HEK293 (cell line): ENCODE results near the gene CEBPA.

Source experiments
- CTCF ChIA-PET: fragments of 350-600 bp; formaldehyde crosslinking; extraction: SDS; loops from one replicate; lab custom pipeline; 2021; ENCODE audit warnings: antibody characterized with exemption; lab: Yijun Ruan, JAX
- POLR2A ChIA-PET: fragments of 300-600 bp; formaldehyde crosslinking; extraction: SDS; loops from one replicate; lab custom pipeline; 2020; ENCODE audit warnings: antibody characterized with exemption, inconsistent platforms; lab: Yijun Ruan, JAX
- H3K27ac ChIP-seq: fragments of 200-500 bp; sonication (Bioruptor generic); 2 replicates; pipeline ENCODE4 v1.5.1; 2014; ENCODE audit warnings: low read depth, low read length, control low read depth, inconsistent platforms; ENCODE audit errors: extremely low read depth
- H3K36me3 ChIP-seq, 2 experiments: fragments of 200-500 bp in 1 of 2; sonication (Bioruptor generic) in 1 of 2; 1 replicate in 1 of 2; 2 replicates in 1 of 2; pipeline ENCODE4 v1.5.1; 2014 to 2017; ENCODE audit warnings: inconsistent platforms in 2 of 2, low read length in 2 of 2; ENCODE audit not compliant: control insufficient read depth in 2 of 2, insufficient read depth in 1 of 2
- H3K4me1 ChIP-seq: fragments of 200-500 bp; sonication (Bioruptor generic); 2 replicates; pipeline ENCODE4 v1.5.1; 2014; ENCODE audit warnings: mild to moderate bottlenecking, low read length, inconsistent platforms; ENCODE audit not compliant: control insufficient read depth, insufficient read depth
- H3K4me3 ChIP-seq: 2 replicates; pipeline ENCODE4 v1.5.1; 2011; ENCODE audit warnings: low read depth, mild to moderate bottlenecking, control low read depth, low read length, moderate library complexity
- H3K9me3 ChIP-seq: fragments of 200-500 bp; sonication (Bioruptor generic); 2 replicates; pipeline ENCODE4 v1.5.1; 2014; ENCODE audit warnings: low read depth, low read length, inconsistent platforms; ENCODE audit not compliant: control insufficient read depth, insufficient read depth
- BCL11A ChIP-seq: fragments of 450-650 bp; formaldehyde crosslinking; IDR thresholded peaks from 2 replicates; pipeline ENCODE4 v1.5.1; 2016; ENCODE audit warnings: low read depth, missing biosample characterization, missing genetic modification characterization
- BCL11B ChIP-seq: fragments of 450-650 bp; formaldehyde crosslinking; IDR thresholded peaks from 2 replicates; pipeline ENCODE4 v1.5.1; 2016; ENCODE audit warnings: low read depth, missing biosample characterization, missing genetic modification characterization
- ELK4 ChIP-seq: IDR thresholded peaks from 2 replicates; pipeline ENCODE4 v1.6.1; 2011; ENCODE audit warnings: mild to moderate bottlenecking, low read depth, low read length, borderline replicate concordance
- GLI2 ChIP-seq: fragments of 450-650 bp; formaldehyde crosslinking; IDR thresholded peaks from 2 replicates; pipeline ENCODE4; 2017; ENCODE audit warnings: missing biosample characterization, missing genetic modification characterization, low read depth, borderline replicate concordance
- HOXD13 ChIP-seq: sonication (generic); formaldehyde crosslinking; IDR thresholded peaks from 2 replicates; pipeline ENCODE4 v1.8.0; 2022; ENCODE audit warnings: missing genetic modification reagents, borderline replicate concordance
- KLF16 ChIP-seq: fragments of 450-650 bp; formaldehyde crosslinking; IDR thresholded peaks from 2 replicates; pipeline ENCODE4 v1.5.1; 2017; ENCODE audit warnings: missing biosample characterization, missing genetic modification characterization
- RBAK ChIP-seq: fragments of 450-650 bp; formaldehyde crosslinking; IDR thresholded peaks from 2 replicates; pipeline ENCODE4 v1.5.1; 2016; ENCODE audit warnings: missing biosample characterization, missing genetic modification characterization
- REPIN1 ChIP-seq: fragments of 450-650 bp; formaldehyde crosslinking; IDR thresholded peaks from 2 replicates; pipeline ENCODE4 v1.5.1; 2017; ENCODE audit warnings: missing biosample characterization, missing genetic modification characterization, low read depth
- ZBTB10 ChIP-seq: fragments of 450-650 bp; formaldehyde crosslinking; IDR thresholded peaks from 2 replicates; pipeline ENCODE4 v1.5.1; 2016; ENCODE audit warnings: missing biosample characterization, missing genetic modification characterization
- ZBTB8A ChIP-seq: fragments of 450-650 bp; formaldehyde crosslinking; IDR thresholded peaks from 2 replicates; pipeline ENCODE4 v1.5.1; 2016; ENCODE audit warnings: missing biosample characterization, missing genetic modification characterization
- ZFHX2 ChIP-seq: fragments of 450-650 bp; formaldehyde crosslinking; conservative IDR thresholded peaks from 2 replicates; pipeline ENCODE4 v1.5.1; 2016; ENCODE audit warnings: missing biosample characterization, missing genetic modification characterization
- ZNF121 ChIP-seq: fragments of 450-650 bp; formaldehyde crosslinking; IDR thresholded peaks from 2 replicates; pipeline ENCODE4 v1.5.1; 2016; ENCODE audit warnings: missing biosample characterization, missing genetic modification characterization
- ZNF138 ChIP-seq: fragments of 450-650 bp; formaldehyde crosslinking; IDR thresholded peaks from 2 replicates; pipeline ENCODE4 v1.5.1; 2016; ENCODE audit warnings: missing biosample characterization, missing genetic modification characterization, borderline replicate concordance
- ZNF16 ChIP-seq: fragments of 450-650 bp; formaldehyde crosslinking; IDR thresholded peaks from 2 replicates; pipeline ENCODE4 v1.5.1; 2016; ENCODE audit warnings: low read depth, missing biosample characterization, missing genetic modification characterization
- ZNF175 ChIP-seq: fragments of 450-650 bp; formaldehyde crosslinking; IDR thresholded peaks from 2 replicates; pipeline ENCODE4 v1.5.1; 2016; ENCODE audit warnings: missing biosample characterization, missing genetic modification characterization
- ZNF24 ChIP-seq: fragments of 450-650 bp; formaldehyde crosslinking; IDR thresholded peaks from 2 replicates; pipeline ENCODE4 v1.5.1; 2016; ENCODE audit warnings: missing biosample characterization, missing genetic modification characterization
- ZNF26 ChIP-seq: fragments of 450-650 bp; formaldehyde crosslinking; IDR thresholded peaks from 2 replicates; pipeline ENCODE4 v1.5.1; 2016; ENCODE audit warnings: missing biosample characterization, missing genetic modification characterization
- ZNF341 ChIP-seq: fragments of 450-650 bp; formaldehyde crosslinking; IDR thresholded peaks from 2 replicates; pipeline ENCODE4; 2016; ENCODE audit warnings: low read depth, missing biosample characterization, missing genetic modification characterization
- ZNF350 ChIP-seq: fragments of 450-650 bp; formaldehyde crosslinking; IDR thresholded peaks from 2 replicates; pipeline ENCODE4 v1.5.0; 2017; ENCODE audit warnings: missing biosample characterization, mild to moderate bottlenecking, missing genetic modification characterization
- ZNF354C ChIP-seq: fragments of 450-650 bp; formaldehyde crosslinking; IDR thresholded peaks from 2 replicates; pipeline ENCODE4 v1.5.1; 2016; ENCODE audit warnings: missing biosample characterization, missing genetic modification characterization, low read depth, borderline replicate concordance
- ZNF558 ChIP-seq: fragments of 450-650 bp; formaldehyde crosslinking; IDR thresholded peaks from 2 replicates; pipeline ENCODE4 v1.5.1; 2016; ENCODE audit warnings: missing biosample characterization, missing genetic modification characterization
- ZNF585B ChIP-seq: fragments of 450-650 bp; formaldehyde crosslinking; IDR thresholded peaks from 2 replicates; pipeline ENCODE4 v1.5.1; 2016; ENCODE audit warnings: missing biosample characterization, missing genetic modification characterization
- ZNF623 ChIP-seq: fragments of 450-650 bp; formaldehyde crosslinking; IDR thresholded peaks from 2 replicates; pipeline ENCODE4 v1.5.1; 2016; ENCODE audit warnings: missing biosample characterization, missing genetic modification characterization
- ZNF692 ChIP-seq: fragments of 450-650 bp; formaldehyde crosslinking; IDR thresholded peaks from 2 replicates; pipeline ENCODE4 v1.5.1; 2016; ENCODE audit warnings: missing biosample characterization, missing genetic modification characterization
- ZNF704 ChIP-seq: fragments of 450-650 bp; formaldehyde crosslinking; IDR thresholded peaks from 2 replicates; pipeline ENCODE4 v1.5.1; 2016; ENCODE audit warnings: missing biosample characterization, missing genetic modification characterization
- ZNF777 ChIP-seq: fragments of 450-650 bp; formaldehyde crosslinking; IDR thresholded peaks from 2 replicates; pipeline ENCODE4 v1.5.1; 2017; ENCODE audit warnings: missing biosample characterization, missing genetic modification characterization, borderline replicate concordance
- ZNF837 ChIP-seq: fragments of 450-650 bp; formaldehyde crosslinking; IDR thresholded peaks from 2 replicates; pipeline ENCODE4 v1.5.1; 2016; ENCODE audit warnings: missing biosample characterization, missing genetic modification characterization
- ZNF843 ChIP-seq: fragments of 450-650 bp; formaldehyde crosslinking; IDR thresholded peaks from 2 replicates; pipeline ENCODE4 v1.5.1; 2016; ENCODE audit warnings: missing biosample characterization, missing genetic modification characterization
- ZSCAN4 ChIP-seq: fragments of 450-650 bp; formaldehyde crosslinking; IDR thresholded peaks from 2 replicates; pipeline ENCODE4 v1.5.1; 2017; ENCODE audit warnings: missing biosample characterization, missing genetic modification characterization

Gene CEBPA

GRCh38 chr19:33278403-33279269, 23.7 kb downstream of the CEBPA start:
- POLR2A ChIA-PET: interaction anchor here (1.0 kb wide), 1 partner anchor 10 kb away, joined by 4 read pairs; no protein-coding TSS in a partner anchor
- Histone ChIP-seq H3K9me3 (no peaks in the 10 kb centered on the region), H3K36me3 (no peaks in the 10 kb centered on the region), H3K4me1 (peaks cover 16% of the 10 kb centered on the region), H3K27ac (no peak overlapping the region), H3K4me3 (no peak overlapping the region)
- CTCF ChIA-PET: interaction anchor here (0.5 to 1.0 kb wide), 2 partner anchors 94 to 1911 kb away, joined by 3 to 4 read pairs; no protein-coding TSS in a partner anchor
- no peak for TF ChIP-seq ZNF837
- no peak for TF ChIP-seq ZNF843 (tag by site-specific recombination)
- no peak for TF ChIP-seq ZNF585B
- TF ChIP-seq BCL11A (tag by site-specific recombination): no peak
- TF ChIP-seq ZNF623 (tag by site-specific recombination): no peak
- TF ChIP-seq ZNF558 (tag by site-specific recombination): no peak
- no peak for TF ChIP-seq ZNF692 (tag by site-specific recombination)
- TF ChIP-seq ZNF350 (tag by site-specific recombination): no peak
- TF ChIP-seq ZNF26 (tag by site-specific recombination): no peak
- TF ChIP-seq ZNF704 (tag by site-specific recombination): no peak
- TF ChIP-seq GLI2: no peak
- TF ChIP-seq BCL11B (tag by site-specific recombination): 0 out of 2 replicates have a peak, but pooled peaks have one; percentile 6
- TF ChIP-seq ZNF121 (tag by site-specific recombination): peak; percentile 100
- peak; percentile 51 for TF ChIP-seq ZFHX2 (tag by site-specific recombination)
- TF ChIP-seq ZNF24 (tag by site-specific recombination): no peak
- TF ChIP-seq ZNF777 (tag by site-specific recombination): no peak
- no peak for TF ChIP-seq ZSCAN4
- TF ChIP-seq REPIN1 (tag by site-specific recombination): no peak
- TF ChIP-seq ZNF341 (tag by site-specific recombination): peak; percentile 6
- TF ChIP-seq ZNF175 (tag by site-specific recombination): no peak
- TF ChIP-seq ZNF354C (tag by site-specific recombination): no peak
- TF ChIP-seq RBAK: no peak
- no peak for TF ChIP-seq HOXD13 (CRISPR knock-in tag)
- TF ChIP-seq ZNF138: no peak
- no peak for TF ChIP-seq KLF16 (tag by site-specific recombination)
- no peak for TF ChIP-seq ELK4
- no peak for TF ChIP-seq ZBTB10
- no peak for TF ChIP-seq ZNF16 (tag by site-specific recombination)
- peak; percentile 25; the same call in 1 of the 2 replicates for TF ChIP-seq ZBTB8A
